ENCODE data around the gene CCDC81.

CCDC81 gene

DNA sequence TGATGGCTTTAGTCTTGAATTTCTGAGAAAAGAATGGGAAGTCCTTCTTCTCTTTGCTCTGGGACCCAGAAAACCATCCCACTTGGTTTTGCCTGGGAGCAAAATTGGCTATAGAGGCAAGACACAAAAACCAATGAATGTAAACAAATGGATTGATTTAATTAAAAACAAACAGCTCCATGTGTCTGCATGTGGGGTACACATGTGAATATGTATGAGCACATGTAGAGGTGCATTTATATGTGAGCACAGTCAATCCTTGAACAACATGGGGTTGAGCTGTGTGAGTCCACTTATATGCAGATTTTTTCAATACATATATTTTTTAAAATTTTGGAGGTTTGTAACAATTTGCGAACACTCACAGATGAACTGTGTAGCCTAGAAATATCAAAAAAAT, 87.2 kb downstream of the CCDC81 start:
- no peak for DNase-seq
- Histone ChIP-seq H3K4me1 (no peaks in the 10 kb centered on the region), H3K36me3 (no peaks in the 10 kb centered on the region), H3K27me3 (no peaks in the 10 kb centered on the region), H3K4me3 (ENCODE audit: low read depth, low read length) (no peak overlapping the region), H3K9me3 (no peaks in the 10 kb centered on the region)
- no peak for TF ChIP-seq CTCF (IDR thresholded peaks at IDR 0.05; ENCODE audit: low read depth, low read length)

DNA sequence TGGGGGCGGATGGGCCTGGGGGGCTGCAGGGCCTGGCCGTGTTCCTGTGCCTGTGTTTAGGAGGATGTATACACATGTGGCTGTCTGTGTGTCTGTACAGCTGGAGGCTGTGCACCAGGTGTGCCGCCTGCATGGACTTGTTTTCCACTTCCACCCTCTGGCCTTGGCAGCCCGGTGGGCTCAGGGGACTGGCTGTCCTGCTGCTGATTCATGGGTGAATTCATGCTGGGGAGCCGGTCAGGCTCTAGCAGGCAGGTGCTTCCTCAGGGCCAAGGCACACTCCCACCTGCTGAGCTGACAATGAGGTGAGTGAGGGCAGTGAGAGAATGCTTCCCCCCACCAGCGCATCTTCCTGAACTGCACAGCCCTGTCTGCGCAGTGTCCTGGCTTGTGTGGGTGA, 88.4 kb downstream of the CCDC81 start:
- DNase-seq = no peak
- H3K4me1 ChIP-seq = no peaks in the 10 kb centered on the region
- H3K9me3 ChIP-seq = no peaks in the 10 kb centered on the region
- no peak overlapping the region for H3K4me3 ChIP-seq (ENCODE audit: low read depth, low read length)
- no peaks in the 10 kb centered on the region for H3K27me3 ChIP-seq
- no peak for TF ChIP-seq CTCF (IDR thresholded peaks at IDR 0.05; ENCODE audit: low read depth, low read length)
- no peaks in the 10 kb centered on the region for H3K36me3 ChIP-seq

DNA sequence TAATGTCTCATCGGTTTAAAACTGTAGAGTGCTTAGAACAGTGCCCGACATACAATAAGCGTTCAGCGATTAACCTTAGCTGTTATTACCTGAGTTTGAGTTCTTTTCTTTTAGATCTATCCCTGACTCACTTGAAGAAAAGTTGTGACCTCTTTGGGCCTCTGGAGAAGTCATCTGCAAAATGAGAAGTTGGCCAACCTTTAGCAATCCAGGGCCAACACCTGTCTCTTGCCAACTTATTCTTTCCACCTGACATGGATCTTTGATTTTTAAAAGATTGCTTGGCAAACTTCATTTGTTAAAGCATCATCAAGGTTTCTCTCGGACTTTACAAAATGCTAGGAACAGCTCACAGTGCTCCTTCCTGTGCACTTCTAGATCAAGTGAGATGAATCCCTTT, 89.3 kb downstream of the CCDC81 start:
- no peaks in the 10 kb centered on the region for H3K4me1 ChIP-seq
- TF ChIP-seq CTCF (IDR thresholded peaks at IDR 0.05; ENCODE audit: low read depth, low read length) = no peak
- H3K27me3 ChIP-seq = no peaks in the 10 kb centered on the region
- DNase-seq = no peak
- no peaks in the 10 kb centered on the region for H3K9me3 ChIP-seq
- H3K4me3 ChIP-seq (ENCODE audit: low read depth, low read length) = no peak overlapping the region
- no peaks in the 10 kb centered on the region for H3K36me3 ChIP-seq

GRCh38 chr11:86464509-86465221, 90.0 kb downstream of the CCDC81 start:
- no peaks in the 10 kb centered on the region for H3K9me3 ChIP-seq
- H3K4me1 ChIP-seq = no peaks in the 10 kb centered on the region
- H3K27me3 ChIP-seq = no peaks in the 10 kb centered on the region
- TF ChIP-seq CTCF (IDR thresholded peaks at IDR 0.05; ENCODE audit: low read depth, low read length) = no peak
- no peaks in the 10 kb centered on the region for H3K36me3 ChIP-seq
- no peak overlapping the region for H3K4me3 ChIP-seq (ENCODE audit: low read depth, low read length)
- no peak for DNase-seq

- no peak for DNase-seq
- H3K27me3 ChIP-seq = no peaks in the 10 kb centered on the region
- TF ChIP-seq CTCF (IDR thresholded peaks at IDR 0.05; ENCODE audit: low read depth, low read length) = no peak
- H3K36me3 ChIP-seq = no peaks in the 10 kb centered on the region
- H3K4me1 ChIP-seq = no peaks in the 10 kb centered on the region
- no peaks in the 10 kb centered on the region for H3K9me3 ChIP-seq
- H3K4me3 ChIP-seq (ENCODE audit: low read depth, low read length) = no peak overlapping the region
Measured at GRCh38 chr11:86468169-86468568, 93.5 kb downstream of the CCDC81 start.

GRCh38 chr11:86469491-86470388, 95.1 kb downstream of the CCDC81 start:
- no peaks in the 10 kb centered on the region for H3K4me1 ChIP-seq
- no peak overlapping the region for H3K4me3 ChIP-seq (ENCODE audit: low read depth, low read length)
- no peaks in the 10 kb centered on the region for H3K27me3 ChIP-seq
- TF ChIP-seq CTCF (IDR thresholded peaks at IDR 0.05; ENCODE audit: low read depth, low read length) = no peak
- no peaks in the 10 kb centered on the region for H3K9me3 ChIP-seq
- no peaks in the 10 kb centered on the region for H3K36me3 ChIP-seq
- no peak for DNase-seq
